Measurements from ENCODE around the gene SLC19A1. TPM values are rescaled to one million over a fixed set of nuclear protein-coding genes. Genes with fewer than 3 reads are reported as not detected.
A peak's percentile ranks its signal among the peaks of the same experiment; 100 is the strongest.

The SLC19A1 gene
- total and polyA plus RNA-seq, 2 donors: 3.5 to 8.9 TPM

- H3K4me1 ChIP-seq (ENCODE audit: control insufficient read depth in 2 of 2, insufficient read depth in 2 of 2, low read length in 2 of 2): peaks cover 14 to 50% of the 10 kb centered on the region in 2 donors
- peaks cover 9 to 10% of the 10 kb centered on the region in 2 donors for H3K36me3 ChIP-seq (ENCODE audit: control insufficient read depth in 2 of 2, insufficient read depth in 2 of 2, low read length in 1 of 2)
- H3K4me3 ChIP-seq (ENCODE audit: low read length in 2 of 2): no peak overlapping the region
- H3K27me3 ChIP-seq (ENCODE audit: control insufficient read depth in 2 of 2, insufficient read depth in 1 of 2, low read length in 1 of 2): peaks cover 0 to 5% of the 10 kb centered on the region in 2 donors
- no peak for DNase-seq (ENCODE audit: low read depth in 6 of 9, low spot score in 9 of 9)
- no peaks in the 10 kb centered on the region for H3K9me3 ChIP-seq (ENCODE audit: control insufficient read depth in 2 of 2, insufficient read depth in 1 of 2, low read length in 1 of 2)
- 98% methylated on average over 31 of the region's 31 CpGs for WGBS
- no peak overlapping the region for H3K27ac ChIP-seq (ENCODE audit: low read depth in 1 of 2, low read length in 1 of 2)
Observed at GRCh38 chr21:45538381-45539045, 3.7 kb downstream of the SLC19A1 start.

GRCh38 chr21:45537746-45538291, 4.4 kb downstream of the SLC19A1 start:
- Histone ChIP-seq H3K27ac (ENCODE audit: low read depth in 1 of 2, low read length in 1 of 2) (no peak overlapping the region), H3K4me1 (ENCODE audit: control insufficient read depth in 2 of 2, insufficient read depth in 2 of 2, low read length in 2 of 2) (peaks cover 12 to 50% of the 10 kb centered on the region in 2 donors), H3K4me3 (ENCODE audit: low read length in 2 of 2) (no peak overlapping the region), H3K27me3 (ENCODE audit: control insufficient read depth in 2 of 2, insufficient read depth in 1 of 2, low read length in 1 of 2) (peaks cover 0 to under 1% of the 10 kb centered on the region in 2 donors), H3K9me3 (ENCODE audit: control insufficient read depth in 2 of 2, insufficient read depth in 1 of 2, low read length in 1 of 2) (no peaks in the 10 kb centered on the region), H3K36me3 (ENCODE audit: control insufficient read depth in 2 of 2, insufficient read depth in 2 of 2, low read length in 1 of 2) (peaks cover 9 to 10% of the 10 kb centered on the region in 2 donors)
- WGBS: 92% methylated on average over 27 of the region's 27 CpGs
- DNase-seq (ENCODE audit: low read depth in 6 of 9, low spot score in 9 of 9): no peak

DNA sequence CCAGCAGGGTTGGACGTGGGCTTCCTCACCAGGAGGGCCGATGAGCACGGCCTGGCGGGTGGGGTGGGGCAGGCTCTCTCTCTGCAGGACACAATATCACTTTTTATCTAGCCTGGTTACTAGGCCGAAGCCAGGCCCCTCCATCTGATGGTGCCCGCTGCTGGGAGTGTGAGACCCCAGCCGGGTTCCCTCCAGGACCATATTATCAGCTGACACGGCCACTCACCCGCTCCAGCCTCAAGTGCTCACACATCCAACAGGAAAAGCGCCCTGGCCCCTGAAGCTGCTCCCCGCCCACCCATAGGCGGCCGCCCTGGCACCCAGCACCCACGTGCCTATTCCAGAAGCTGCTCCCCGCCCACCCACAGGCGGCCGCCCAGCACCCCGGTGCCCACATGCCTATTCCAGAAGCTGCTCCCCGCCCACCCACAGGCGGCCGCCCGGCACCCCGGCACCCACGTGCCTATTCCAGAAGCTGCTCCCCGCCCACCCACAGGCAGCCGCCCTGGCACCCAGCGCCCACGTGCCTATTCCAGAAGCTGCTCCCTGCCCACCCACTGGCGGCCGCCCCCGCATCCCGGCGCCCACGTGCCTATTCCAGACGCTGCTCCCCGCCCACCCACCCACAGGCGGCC, 5.0 kb downstream of the SLC19A1 start:
- no peaks in the 10 kb centered on the region for H3K9me3 ChIP-seq (ENCODE audit: control insufficient read depth in 2 of 2, insufficient read depth in 1 of 2, low read length in 1 of 2)
- no peak overlapping the region for H3K4me3 ChIP-seq (ENCODE audit: low read length in 2 of 2)
- H3K27ac ChIP-seq (ENCODE audit: low read depth in 1 of 2, low read length in 1 of 2): no peak overlapping the region
- peaks cover 11 to 51% of the 10 kb centered on the region in 2 donors for H3K4me1 ChIP-seq (ENCODE audit: control insufficient read depth in 2 of 2, insufficient read depth in 2 of 2, low read length in 2 of 2)
- peaks cover 9 to 10% of the 10 kb centered on the region in 2 donors for H3K36me3 ChIP-seq (ENCODE audit: control insufficient read depth in 2 of 2, insufficient read depth in 2 of 2, low read length in 1 of 2)
- no peak for DNase-seq (ENCODE audit: low read depth in 6 of 9, low spot score in 9 of 9)
- 96% methylated on average over 37 of the region's 37 CpGs for WGBS
- no peaks in the 10 kb centered on the region for H3K27me3 ChIP-seq (ENCODE audit: control insufficient read depth in 2 of 2, insufficient read depth in 1 of 2, low read length in 1 of 2)

DNA sequence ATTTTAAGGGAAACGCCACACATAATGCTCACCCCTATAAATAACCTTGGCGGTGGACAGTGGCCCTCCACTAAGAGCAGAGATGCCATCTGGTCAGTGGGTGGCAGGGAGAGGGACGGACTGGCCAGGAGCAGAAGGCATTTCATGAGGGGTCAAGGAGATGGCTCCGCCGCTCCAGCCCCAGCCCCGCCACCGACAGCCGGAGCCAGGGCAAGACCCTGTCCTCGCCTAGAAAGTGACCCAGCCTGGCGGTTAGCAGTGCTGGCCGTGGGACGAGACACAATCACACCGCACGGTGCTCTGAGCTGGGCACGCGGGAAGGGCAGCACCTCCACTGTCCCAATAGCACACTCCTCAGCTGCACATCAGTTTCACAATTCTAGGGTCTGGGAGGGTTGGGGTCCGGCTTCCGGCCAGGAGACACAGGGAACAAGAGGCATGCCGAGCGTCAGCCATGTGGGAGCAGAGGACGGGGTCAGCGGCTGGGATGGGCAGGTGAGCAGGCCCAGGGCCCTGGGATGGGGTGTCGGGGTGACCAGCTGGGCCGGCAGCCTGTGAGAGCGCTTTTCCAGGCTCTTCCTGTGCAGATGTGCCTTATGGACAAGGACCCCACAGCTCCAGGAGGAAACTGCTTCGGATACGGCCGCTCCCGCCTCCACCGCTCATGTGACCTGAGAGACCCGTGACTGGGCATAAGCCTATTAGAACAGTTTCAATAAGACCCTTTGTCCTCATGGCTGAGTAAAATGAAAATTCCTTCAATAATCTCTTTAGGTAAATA, 5.7 kb downstream of the SLC19A1 start:
- no peak for DNase-seq (ENCODE audit: low read depth in 6 of 9, low spot score in 9 of 9)
- 94% methylated on average over 31 of the region's 31 CpGs for WGBS
- Histone ChIP-seq H3K4me1 (ENCODE audit: control insufficient read depth in 2 of 2, insufficient read depth in 2 of 2, low read length in 2 of 2) (peaks cover 9 to 48% of the 10 kb centered on the region in 2 donors), H3K27me3 (ENCODE audit: control insufficient read depth in 2 of 2, insufficient read depth in 1 of 2, low read length in 1 of 2) (no peaks in the 10 kb centered on the region), H3K9me3 (ENCODE audit: control insufficient read depth in 2 of 2, insufficient read depth in 1 of 2, low read length in 1 of 2) (no peaks in the 10 kb centered on the region), H3K27ac (ENCODE audit: low read depth in 1 of 2, low read length in 1 of 2) (no peak overlapping the region), H3K4me3 (ENCODE audit: low read length in 2 of 2) (no peak overlapping the region), H3K36me3 (ENCODE audit: control insufficient read depth in 2 of 2, insufficient read depth in 2 of 2, low read length in 1 of 2) (peaks cover 16 to 17% of the 10 kb centered on the region in 2 donors)

DNA sequence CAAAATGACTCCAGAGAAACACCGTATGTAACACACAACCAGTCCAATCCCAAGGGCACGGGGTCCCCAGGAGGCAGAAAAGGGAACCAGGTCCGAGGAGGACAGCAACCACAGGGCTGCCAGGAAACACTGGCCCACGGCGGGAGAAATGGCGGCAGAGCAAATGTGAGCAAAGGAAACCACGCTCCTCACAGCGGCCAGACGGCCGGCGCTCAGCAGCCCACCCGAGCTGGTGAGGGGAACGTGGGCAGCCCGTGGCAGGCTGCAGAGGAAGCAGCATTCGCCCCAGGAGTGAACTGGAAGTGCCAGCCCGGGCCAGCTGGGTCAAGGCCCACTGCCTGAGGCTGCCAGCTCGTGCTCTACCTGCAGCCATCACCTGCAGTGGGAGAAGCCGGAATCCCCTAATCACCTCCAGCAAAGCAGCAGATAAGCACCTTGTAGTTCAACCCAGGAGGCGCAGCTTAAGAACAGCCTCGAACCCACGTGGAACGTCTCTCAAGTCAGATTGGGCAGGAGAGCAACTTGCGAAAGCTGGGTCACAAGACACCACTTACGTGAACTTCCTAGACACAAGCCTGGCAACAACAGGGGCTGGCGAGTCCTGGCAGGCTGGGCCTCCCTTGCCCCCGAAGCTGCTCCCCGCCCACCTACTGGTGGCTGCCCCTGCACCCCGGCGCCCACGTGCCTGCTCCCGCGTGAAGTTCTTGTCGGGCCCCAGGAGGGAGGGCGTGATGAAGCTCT, 6.7 kb downstream of the SLC19A1 start:
- Histone ChIP-seq H3K9me3 (ENCODE audit: control insufficient read depth in 2 of 2, insufficient read depth in 1 of 2, low read length in 1 of 2) (peaks cover 0 to 3% of the 10 kb centered on the region in 2 donors), H3K27ac (ENCODE audit: low read depth in 1 of 2, low read length in 1 of 2) (peak overlapping the region in 1 of 2 donors; percentile 1), H3K27me3 (ENCODE audit: control insufficient read depth in 2 of 2, insufficient read depth in 1 of 2, low read length in 1 of 2) (no peaks in the 10 kb centered on the region), H3K36me3 (ENCODE audit: control insufficient read depth in 2 of 2, insufficient read depth in 2 of 2, low read length in 1 of 2) (peaks cover 21 to 23% of the 10 kb centered on the region in 2 donors), H3K4me1 (ENCODE audit: control insufficient read depth in 2 of 2, insufficient read depth in 2 of 2, low read length in 2 of 2) (peaks cover 5 to 39% of the 10 kb centered on the region in 2 donors), H3K4me3 (ENCODE audit: low read length in 2 of 2) (no peak overlapping the region)
- peak in 1 of 9 donors; percentile 33 for DNase-seq (ENCODE audit: low read depth in 6 of 9, low spot score in 9 of 9)
- WGBS: 67% methylated on average over 34 of the region's 34 CpGs

GRCh38 chr21:45534636-45535331, 7.5 kb downstream of the SLC19A1 start:
- Histone ChIP-seq H3K4me1 (ENCODE audit: control insufficient read depth in 2 of 2, insufficient read depth in 2 of 2, low read length in 2 of 2) (peaks cover 5 to 38% of the 10 kb centered on the region in 2 donors), H3K4me3 (ENCODE audit: low read length in 2 of 2) (no peak overlapping the region), H3K27me3 (ENCODE audit: control insufficient read depth in 2 of 2, insufficient read depth in 1 of 2, low read length in 1 of 2) (no peaks in the 10 kb centered on the region), H3K9me3 (ENCODE audit: control insufficient read depth in 2 of 2, insufficient read depth in 1 of 2, low read length in 1 of 2) (peaks cover 0 to 6% of the 10 kb centered on the region in 2 donors), H3K36me3 (ENCODE audit: control insufficient read depth in 2 of 2, insufficient read depth in 2 of 2, low read length in 1 of 2) (peaks cover 28 to 30% of the 10 kb centered on the region in 2 donors), H3K27ac (ENCODE audit: low read depth in 1 of 2, low read length in 1 of 2) (no peak overlapping the region)
- no peak for DNase-seq (ENCODE audit: low read depth in 6 of 9, low spot score in 9 of 9)
- WGBS: 89% methylated on average over 28 of the region's 28 CpGs

DNA sequence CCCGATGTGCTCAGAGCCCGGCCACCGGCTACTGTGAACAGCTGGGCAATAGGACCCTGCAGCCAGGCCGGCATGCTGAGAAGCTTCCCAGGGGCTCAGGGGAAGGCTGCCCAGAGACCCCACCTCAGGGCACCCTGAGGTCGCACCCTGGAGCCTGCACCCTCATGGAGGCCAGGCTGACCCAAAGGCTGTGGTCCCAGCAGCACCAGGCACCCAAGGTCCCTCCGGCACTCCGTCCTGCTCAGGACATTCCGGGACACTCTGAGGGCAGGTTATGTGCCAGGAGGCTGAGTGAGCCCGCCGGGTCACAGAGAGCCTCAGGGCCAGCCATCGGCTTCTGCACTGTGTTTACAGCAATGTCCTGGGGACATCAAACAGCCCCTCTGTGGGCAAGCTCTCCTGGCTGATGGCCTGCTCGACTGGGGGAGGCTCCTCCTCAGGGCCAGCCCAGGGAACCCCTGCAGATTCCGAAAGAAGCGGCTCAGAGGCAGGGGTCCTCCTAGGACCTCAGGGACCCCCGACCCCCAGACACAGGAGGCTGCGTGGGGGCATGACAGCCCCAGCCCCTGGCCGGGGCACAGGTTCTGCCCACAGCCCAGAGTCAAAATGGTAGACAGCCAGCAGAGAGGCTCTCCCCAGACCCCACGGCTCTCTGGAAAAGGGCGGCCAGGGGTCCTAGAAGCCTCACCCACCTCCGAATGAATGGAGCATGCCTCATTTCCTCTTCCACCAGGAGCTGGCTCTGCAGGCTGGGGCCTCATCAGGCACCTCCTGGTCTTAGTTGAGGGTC, 8.2 kb downstream of the SLC19A1 start:
- H3K4me1 ChIP-seq (ENCODE audit: control insufficient read depth in 2 of 2, insufficient read depth in 2 of 2, low read length in 2 of 2): peaks cover 5 to 38% of the 10 kb centered on the region in 2 donors
- H3K36me3 ChIP-seq (ENCODE audit: control insufficient read depth in 2 of 2, insufficient read depth in 2 of 2, low read length in 1 of 2): peaks cover 34 to 37% of the 10 kb centered on the region in 2 donors
- no peak overlapping the region for H3K27ac ChIP-seq (ENCODE audit: low read depth in 1 of 2, low read length in 1 of 2)
- DNase-seq (ENCODE audit: low read depth in 6 of 9, low spot score in 9 of 9): no peak
- H3K9me3 ChIP-seq (ENCODE audit: control insufficient read depth in 2 of 2, insufficient read depth in 1 of 2, low read length in 1 of 2): peaks cover 0 to 6% of the 10 kb centered on the region in 2 donors
- H3K27me3 ChIP-seq (ENCODE audit: control insufficient read depth in 2 of 2, insufficient read depth in 1 of 2, low read length in 1 of 2): no peaks in the 10 kb centered on the region
- no peak overlapping the region for H3K4me3 ChIP-seq (ENCODE audit: low read length in 2 of 2)
- WGBS: 97% methylated on average over 20 of the region's 20 CpGs

Data from thymus (tissue), 11 donors.